Measurements from ENCODE around the gene C3orf85.

DNA sequence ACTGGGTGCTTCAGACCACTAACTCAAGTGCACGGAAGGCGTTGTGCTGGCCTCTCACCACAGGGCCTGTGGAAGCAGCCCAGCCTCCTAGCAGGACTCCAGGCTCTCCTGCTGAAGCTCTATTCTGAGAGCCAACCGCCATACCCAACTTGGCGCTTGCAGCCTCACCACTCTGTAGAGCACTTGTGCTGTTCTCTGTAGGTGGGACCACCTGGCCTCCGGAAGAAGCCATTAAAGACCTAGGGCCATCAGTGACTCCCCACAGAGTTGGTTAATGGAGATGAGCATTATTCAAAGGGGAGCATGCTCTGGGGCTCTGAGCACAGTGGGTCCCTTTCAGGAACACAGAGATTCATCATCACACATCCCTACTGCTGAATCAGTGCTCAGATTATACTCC, 50.9 kb downstream of the C3orf85 start:
- TF ChIP-seq, protein P1, sequence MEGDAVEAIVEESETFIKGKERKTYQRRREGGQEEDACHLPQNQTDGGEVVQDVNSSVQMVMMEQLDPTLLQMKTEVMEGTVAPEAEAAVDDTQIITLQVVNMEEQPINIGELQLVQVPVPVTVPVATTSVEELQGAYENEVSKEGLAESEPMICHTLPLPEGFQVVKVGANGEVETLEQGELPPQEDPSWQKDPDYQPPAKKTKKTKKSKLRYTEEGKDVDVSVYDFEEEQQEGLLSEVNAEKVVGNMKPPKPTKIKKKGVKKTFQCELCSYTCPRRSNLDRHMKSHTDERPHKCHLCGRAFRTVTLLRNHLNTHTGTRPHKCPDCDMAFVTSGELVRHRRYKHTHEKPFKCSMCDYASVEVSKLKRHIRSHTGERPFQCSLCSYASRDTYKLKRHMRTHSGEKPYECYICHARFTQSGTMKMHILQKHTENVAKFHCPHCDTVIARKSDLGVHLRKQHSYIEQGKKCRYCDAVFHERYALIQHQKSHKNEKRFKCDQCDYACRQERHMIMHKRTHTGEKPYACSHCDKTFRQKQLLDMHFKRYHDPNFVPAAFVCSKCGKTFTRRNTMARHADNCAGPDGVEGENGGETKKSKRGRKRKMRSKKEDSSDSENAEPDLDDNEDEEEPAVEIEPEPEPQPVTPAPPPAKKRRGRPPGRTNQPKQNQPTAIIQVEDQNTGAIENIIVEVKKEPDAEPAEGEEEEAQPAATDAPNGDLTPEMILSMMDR (optimal IDR thresholded peaks at IDR 0.05 in 1 of 3, IDR thresholded peaks at IDR 0.05 in 1 of 3, conservative IDR thresholded peaks at IDR 0.05 in 1 of 3; ENCODE audit: extremely low read depth in 1 of 3, insufficient read depth in 2 of 3, low read length in 3 of 3) = no peak
- no peak for TF ChIP-seq EZH2 (IDR thresholded peaks at IDR 0.05; ENCODE audit: low read length)
